CD14-positive monocyte (primary cell): ENCODE data around the gene PCDHA8. TPM values are rescaled to one million over a fixed set of nuclear protein-coding genes. Genes with fewer than 3 reads are reported as not detected.

Experiments
- DNase-seq, 3 donors: peaks; one replicate each; pipeline ENCODE4 v3.0.0-alpha.2; 2011 to 2022
- H2AFZ ChIP-seq: 2 replicates; pipeline ENCODE4 v1.6.0; 2012; ENCODE audit warnings: mild to moderate bottlenecking, low read depth, low read length, inconsistent platforms; ENCODE audit not compliant: insufficient read depth, poor library complexity, severe bottlenecking
- H3K27ac ChIP-seq, 2 donors: 1 replicate in 1 of 2; 2 replicates in 1 of 2; pipeline ENCODE4 v1.5.1; 2012 to 2013; ENCODE audit warnings: low read length in 2 of 2, control low read depth in 1 of 2, inconsistent platforms in 1 of 2, low read depth in 1 of 2, mild to moderate bottlenecking in 1 of 2
- H3K27me3 ChIP-seq, 2 donors: one replicate each; pipeline versions ENCODE4 v1.6.0 to v1.6.1; 2011 to 2013; ENCODE audit warnings: low read length in 2 of 2; ENCODE audit not compliant: control insufficient read depth in 2 of 2, insufficient read depth in 2 of 2
- H3K36me3 ChIP-seq, 2 donors: replicated peaks in 1 of 2; 1 replicate in 1 of 2; 2 replicates in 1 of 2; pipeline versions ENCODE4 v1.5.1 to v1.6.1; 2012 to 2013; ENCODE audit warnings: low read length in 2 of 2, control low read depth in 1 of 2, inconsistent platforms in 1 of 2, mild to moderate bottlenecking in 1 of 2; ENCODE audit not compliant: insufficient read depth in 2 of 2, control insufficient read depth in 1 of 2
- H3K4me1 ChIP-seq, 2 donors: 1 replicate in 1 of 2; 2 replicates in 1 of 2; pipeline versions ENCODE4 v1.5.1 to v1.6.1; 2012 to 2013; ENCODE audit warnings: low read length in 2 of 2, control low read depth in 1 of 2, inconsistent platforms in 1 of 2, mild to moderate bottlenecking in 1 of 2, moderate library complexity in 1 of 2; ENCODE audit not compliant: insufficient read depth in 2 of 2, control insufficient read depth in 1 of 2
- H3K4me2 ChIP-seq: replicated peaks from 2 replicates; pipeline ENCODE3; 2012; ENCODE audit warnings: low read length, moderate library complexity, mild to moderate bottlenecking; ENCODE audit not compliant: poor library complexity, severe bottlenecking; ENCODE audit errors: extremely low read depth
- H3K4me3 ChIP-seq, 3 experiments: fragments of 200-600 bp in 1 of 3; sonication (generic) in 1 of 3; replicated peaks in 1 of 3; 1 replicate in 2 of 3; 2 replicates in 1 of 3; pipeline ENCODE4 v1.5.1; 2011 to 2013; ENCODE audit warnings: low read length in 3 of 3, mild to moderate bottlenecking in 3 of 3, control low read depth in 2 of 3, low read depth in 2 of 3, inconsistent platforms in 1 of 3, moderate library complexity in 1 of 3
- H3K79me2 ChIP-seq: 2 replicates; pipeline ENCODE4 v1.6.0; 2012; ENCODE audit warnings: mild to moderate bottlenecking, control low read depth, inconsistent platforms, low read length, moderate library complexity; ENCODE audit not compliant: insufficient read depth
- H3K9ac ChIP-seq: 2 replicates; pipeline ENCODE4 v1.6.0; 2017; ENCODE audit warnings: low read length, mild to moderate bottlenecking; ENCODE audit not compliant: insufficient read depth, poor library complexity, severe bottlenecking
- H3K9me3 ChIP-seq, 2 donors: replicated peaks in 1 of 2; 1 replicate in 1 of 2; 2 replicates in 1 of 2; pipeline versions ENCODE4 v1.5.1 to v1.6.1; 2012 to 2013; ENCODE audit warnings: low read length in 2 of 2, control low read depth in 1 of 2; ENCODE audit not compliant: control insufficient read depth in 1 of 2, insufficient read depth in 1 of 2
- H4K20me1 ChIP-seq: 2 replicates; pipeline ENCODE4 v1.6.0; 2012; ENCODE audit warnings: mild to moderate bottlenecking, low read length, control low read depth, moderate library complexity; ENCODE audit not compliant: insufficient read depth
- H3K27ac Mint-ChIP-seq, 7 donors: one replicate each; pipeline ENCODE4 v1.8.0; 2020; ENCODE audit warnings: mild to moderate bottlenecking in 7 of 7, mixed read lengths in 7 of 7, moderate library complexity in 6 of 7, inconsistent platforms in 2 of 7
- H3K27me3 Mint-ChIP-seq, 3 donors: one replicate each; pipeline ENCODE4 v1.8.0; 2021 to 2022; ENCODE audit warnings: low read depth in 3 of 3, mild to moderate bottlenecking in 3 of 3, mixed read lengths in 3 of 3, moderate library complexity in 3 of 3, inconsistent platforms in 1 of 3
- H3K36me3 Mint-ChIP-seq, 2 donors: one replicate each; pipeline ENCODE4 v1.8.0; 2020; ENCODE audit warnings: mixed read lengths in 2 of 2, inconsistent platforms in 1 of 2, mild to moderate bottlenecking in 1 of 2
- H3K4me1 Mint-ChIP-seq: one replicate; pipeline ENCODE4 v1.8.0; 2020; ENCODE audit warnings: mild to moderate bottlenecking, mixed read lengths
- H3K4me3 Mint-ChIP-seq, 2 donors: one replicate each; pipeline ENCODE4 v1.8.0; 2020; ENCODE audit warnings: mild to moderate bottlenecking in 2 of 2, mixed read lengths in 2 of 2, moderate library complexity in 1 of 2
- H3K9me3 Mint-ChIP-seq, 7 donors: one replicate each; pipeline ENCODE4 v1.8.0; 2020 to 2022; ENCODE audit warnings: mixed read lengths in 7 of 7, mild to moderate bottlenecking in 6 of 7, moderate library complexity in 6 of 7, inconsistent platforms in 2 of 7
- WGBS: methylation state at CpG from one replicate; pipeline ENCODE4 v1.1.5; 2013; ENCODE audit warnings: missing lambda C conversion rate; ENCODE audit not compliant: insufficient coverage; 5-methylcytosine and 5-hydroxymethylcytosine counted together
- intact Hi-C, 2 donors: fragments of 100-400 bp; cut with micrococcal nuclease; formaldehyde crosslinking; loops; one replicate each; pipeline versions ENCODE4 v1.15.0 to v1.15.1; 2023
- polyA plus RNA-seq, 3 donors: library from polyadenylated mRNA; depleted of rRNA in 1 of 3; unstranded in 2 of 3; stranded (reverse) in 1 of 3; fragments of 300-500 nt in 2 of 3; fragments of >200 nt in 1 of 3; fragmentation: Illumina TruSeq in 2 of 3; gene quantifications; 1 replicate in 2 of 3; 2 replicates in 1 of 3; pipeline ENCODE4 v1.2.3, GENCODE V29; 2012 to 2021
- TF ChIP-seq, protein P1 (sequence below): fragments of 200-600 bp; IDR thresholded peaks from one replicate; pipeline ENCODE4 v1.8.0; 2022; ENCODE audit warnings: antibody characterized with exemption, mild to moderate bottlenecking

The PCDHA8 gene
- polyA plus RNA-seq, 3 donors = not detected

DNA sequence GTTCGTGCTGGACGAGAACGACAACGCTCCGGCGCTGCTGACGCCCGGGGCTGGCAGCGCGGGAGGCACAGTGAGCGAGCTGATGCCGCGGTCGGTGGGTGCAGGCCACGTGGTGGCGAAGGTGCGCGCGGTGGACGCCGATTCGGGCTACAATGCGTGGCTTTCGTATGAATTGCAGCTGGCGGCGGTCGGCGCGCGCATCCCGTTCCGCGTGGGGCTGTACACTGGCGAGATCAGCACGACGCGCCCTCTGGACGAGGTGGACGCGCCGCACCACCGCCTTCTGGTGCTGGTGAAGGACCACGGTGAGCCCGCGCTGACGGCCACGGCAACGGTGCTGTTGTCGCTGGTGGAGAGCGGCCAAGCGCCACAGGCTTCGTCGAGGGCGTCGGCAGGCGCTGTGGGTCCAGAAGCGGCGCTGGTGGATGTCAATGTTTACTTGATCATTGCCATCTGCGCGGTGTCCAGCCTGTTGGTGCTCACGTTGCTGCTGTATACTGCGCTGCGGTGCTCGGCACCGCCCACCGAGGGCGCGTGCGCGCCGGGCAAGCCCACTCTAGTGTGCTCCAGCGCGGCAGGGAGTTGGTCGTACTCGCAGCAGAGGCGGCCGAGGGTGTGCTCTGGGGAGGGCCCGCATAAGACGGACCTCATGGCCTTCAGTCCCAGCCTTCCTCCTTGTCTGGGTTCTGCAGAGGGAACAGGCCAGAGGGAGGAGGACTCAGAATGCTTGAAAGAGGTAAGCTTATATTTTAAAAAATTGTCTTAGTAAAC, 43.1 kb downstream of the PCDHA8 start:
- no peaks in the 10 kb centered on the region for H4K20me1 ChIP-seq
- no peak overlapping the region for H3K27ac Mint-ChIP-seq
- H3K4me3 Mint-ChIP-seq = no peak overlapping the region
- H3K4me3 ChIP-seq = no peak overlapping the region
- H3K4me1 ChIP-seq = no peaks in the 10 kb centered on the region
- H3K4me2 ChIP-seq = no peak overlapping the region
- H3K27me3 ChIP-seq = peaks cover 0 to 18% of the 10 kb centered on the region in 2 donors
- WGBS = 37% methylated on average over 76 of the region's 79 CpGs
- DNase-seq = no peak
- H3K79me2 ChIP-seq = no peaks in the 10 kb centered on the region
- H3K36me3 ChIP-seq = no peaks in the 10 kb centered on the region
- peaks cover 32 to 45% (median 34%) of the 10 kb centered on the region in 7 donors for H3K9me3 Mint-ChIP-seq
- peaks cover 2 to 32% (median 19%) of the 10 kb centered on the region in 3 donors for H3K27me3 Mint-ChIP-seq
- H3K27ac ChIP-seq = no peak overlapping the region
- H3K9me3 ChIP-seq = peaks cover 34 to 35% of the 10 kb centered on the region in 2 donors
- H2AFZ ChIP-seq = no peak overlapping the region
- no peaks in the 10 kb centered on the region for H3K4me1 Mint-ChIP-seq
- intact Hi-C loops = no loop called here
- no peak overlapping the region for H3K9ac ChIP-seq
- H3K36me3 Mint-ChIP-seq = no peaks in the 10 kb centered on the region
- TF ChIP-seq, protein P1, sequence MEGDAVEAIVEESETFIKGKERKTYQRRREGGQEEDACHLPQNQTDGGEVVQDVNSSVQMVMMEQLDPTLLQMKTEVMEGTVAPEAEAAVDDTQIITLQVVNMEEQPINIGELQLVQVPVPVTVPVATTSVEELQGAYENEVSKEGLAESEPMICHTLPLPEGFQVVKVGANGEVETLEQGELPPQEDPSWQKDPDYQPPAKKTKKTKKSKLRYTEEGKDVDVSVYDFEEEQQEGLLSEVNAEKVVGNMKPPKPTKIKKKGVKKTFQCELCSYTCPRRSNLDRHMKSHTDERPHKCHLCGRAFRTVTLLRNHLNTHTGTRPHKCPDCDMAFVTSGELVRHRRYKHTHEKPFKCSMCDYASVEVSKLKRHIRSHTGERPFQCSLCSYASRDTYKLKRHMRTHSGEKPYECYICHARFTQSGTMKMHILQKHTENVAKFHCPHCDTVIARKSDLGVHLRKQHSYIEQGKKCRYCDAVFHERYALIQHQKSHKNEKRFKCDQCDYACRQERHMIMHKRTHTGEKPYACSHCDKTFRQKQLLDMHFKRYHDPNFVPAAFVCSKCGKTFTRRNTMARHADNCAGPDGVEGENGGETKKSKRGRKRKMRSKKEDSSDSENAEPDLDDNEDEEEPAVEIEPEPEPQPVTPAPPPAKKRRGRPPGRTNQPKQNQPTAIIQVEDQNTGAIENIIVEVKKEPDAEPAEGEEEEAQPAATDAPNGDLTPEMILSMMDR = no peak

Other genes starting within 250 kb of the PCDHA8 start
- 1,000 to 10,000 TPM; 1,687 to 3,095 (median 2,434) TPM for gene CD14, start 208.0 kb upstream of the PCDHA8 start, polyA plus RNA-seq
- 10 to 100 TPM in 2 of 3 donors, 1 to 10 TPM in 1; 9.8 to 45.5 (median 12.6) TPM for gene TMCO6, start 201.7 kb upstream of the PCDHA8 start, polyA plus RNA-seq
- gene NDUFA2, start 193.6 kb upstream of the PCDHA8 start, polyA plus RNA-seq = 100 to 1,000 TPM in 2 of 3 donors, 10 to 100 TPM in 1; 90.1 to 246 (median 207) TPM
- gene IK, start 193.4 kb upstream of the PCDHA8 start, polyA plus RNA-seq = 10 to 100 TPM; 58.3 to 86.6 (median 80.9) TPM
- 10 to 100 TPM; 11.2 to 36.8 (median 13.3) TPM for gene WDR55, start 176.3 kb upstream of the PCDHA8 start, polyA plus RNA-seq
- 1 to 10 TPM in 1 of 3 donors, not detected in 2; 2.3 TPM for gene DND1, start 167.6 kb upstream of the PCDHA8 start, polyA plus RNA-seq
- gene HARS1, start 149.8 kb upstream of the PCDHA8 start, polyA plus RNA-seq = 10 to 100 TPM; 28.4 to 34.3 (median 31.9) TPM
- 10 to 100 TPM in 1 of 3 donors, 1 to 10 TPM in 2; 6.4 to 26.1 (median 8.3) TPM for gene HARS2, start 149.7 kb upstream of the PCDHA8 start, polyA plus RNA-seq
- 10 to 100 TPM; 22.5 to 59.5 (median 52.5) TPM for gene ZMAT2, start 140.7 kb upstream of the PCDHA8 start, polyA plus RNA-seq
- not detected for gene PCDHA1, start 55.0 kb upstream of the PCDHA8 start, polyA plus RNA-seq
- gene PCDHA2, start 46.3 kb upstream of the PCDHA8 start, polyA plus RNA-seq = not detected
- not detected for gene PCDHA3, start 40.1 kb upstream of the PCDHA8 start, polyA plus RNA-seq
- gene PCDHA4, start 34.1 kb upstream of the PCDHA8 start, polyA plus RNA-seq = not detected
- gene PCDHA5, start 19.6 kb upstream of the PCDHA8 start, polyA plus RNA-seq = not detected
- not detected for gene PCDHA6, start 13.2 kb upstream of the PCDHA8 start, polyA plus RNA-seq
- gene PCDHA7, start 6.9 kb upstream of the PCDHA8 start, polyA plus RNA-seq = not detected
- not detected for gene PCDHA9, start 7.2 kb downstream of the PCDHA8 start, polyA plus RNA-seq
- not detected for gene PCDHA10, start 14.7 kb downstream of the PCDHA8 start, polyA plus RNA-seq
- gene PCDHA11, start 27.8 kb downstream of the PCDHA8 start, polyA plus RNA-seq = not detected
- not detected for gene PCDHA12, start 34.1 kb downstream of the PCDHA8 start, polyA plus RNA-seq
- gene PCDHA13, start 40.9 kb downstream of the PCDHA8 start, polyA plus RNA-seq = not detected
- not detected for gene PCDHAC1, start 85.1 kb downstream of the PCDHA8 start, polyA plus RNA-seq
- gene PCDHAC2, start 125.3 kb downstream of the PCDHA8 start, polyA plus RNA-seq = not detected
- not detected for gene PCDHB1, start 210.2 kb downstream of the PCDHA8 start, polyA plus RNA-seq